ENCODE results near the gene CIB2. TPM values are rescaled to one million over a fixed set of nuclear protein-coding genes. Genes with fewer than 3 reads are reported as not detected.

Gene CIB2
- total and polyA plus RNA-seq, 8 donors = 1.5 to 5.1 (median 3.8) TPM

- TF ChIP-seq CTCF (IDR thresholded peaks at IDR 0.05) = no peak
- peak overlapping the region in 1 of 4 donors; percentile 21 for H3K27ac ChIP-seq
- ATAC-seq (peak in 1 of 4 donors; percentile 21), DNase-seq (no peak), FAIRE-seq (no peak)
- peaks cover 0 to 8% (median 0%) of the 10 kb centered on the region in 3 donors for H3K4me1 ChIP-seq
- no peaks in the 10 kb centered on the region for H3K27me3 ChIP-seq
- no peaks in the 10 kb centered on the region for H3K9me3 ChIP-seq
- H3K36me3 ChIP-seq = no peaks in the 10 kb centered on the region
- 72 to 85% methylated on average over 2 of the region's 2 CpGs for whole genome bisulfite sequencing, 2 donors
- intact Hi-C loops (cut with DNase I) = no loop called here
- no peak overlapping the region for H3K4me3 ChIP-seq
Measured at GRCh38 chr15:78133801-78134200, 2.6 kb upstream of the CIB2 start.

GRCh38 chr15:78130466-78131294 is 565 bp downstream of the CIB2 start:
- TF ChIP-seq CTCF (IDR thresholded peaks at IDR 0.05) = no peak
- no peaks in the 10 kb centered on the region for H3K9me3 ChIP-seq
- H3K36me3 ChIP-seq = no peaks in the 10 kb centered on the region
- H3K27me3 ChIP-seq = no peaks in the 10 kb centered on the region
- peak overlapping the region in 2 of 4 donors; percentile 17 to 67 for H3K27ac ChIP-seq
- FAIRE-seq = no peak
- ATAC-seq = peak in 2 of 4 donors; percentile 4 to 7
- peak in 1 of 6 donors; percentile 21 for DNase-seq
- WGBS, 2 donors = 30 to 42% methylated on average over 34 to 51 of the region's 51 CpGs
- H3K4me1 ChIP-seq = peaks cover 0 to 8% (median 0%) of the 10 kb centered on the region in 3 donors
- intact Hi-C loops (cut with DNase I) = no loop called here
- peak overlapping the region; percentile 56 to 84 (median 76) for H3K4me3 ChIP-seq

GRCh38 chr15:78129751-78130287 is 1.4 kb downstream of the CIB2 start:
- intact Hi-C loops (cut with DNase I) = loop anchor here in 1 of 3 donors (10.0 kb wide), 1 partner anchor 65 kb away; no protein-coding TSS in a partner anchor
- Histone ChIP-seq H3K4me1 (peaks cover 0 to 8% (median 0%) of the 10 kb centered on the region in 3 donors), H3K36me3 (no peaks in the 10 kb centered on the region), H3K9me3 (no peaks in the 10 kb centered on the region), H3K27ac (no peak overlapping the region), H3K4me3 (no peak overlapping the region), H3K27me3 (no peaks in the 10 kb centered on the region)
- no peak for DNase-seq
- ATAC-seq = no peak
- no peak for FAIRE-seq
- no peak for TF ChIP-seq CTCF (IDR thresholded peaks at IDR 0.05)
- 84% methylated on average over 5 of the region's 5 CpGs for WGBS, 2 donors

GRCh38 chr15:78129077-78129750 is 2.0 kb downstream of the CIB2 start:
- peaks cover 0 to 8% (median 0%) of the 10 kb centered on the region in 3 donors for H3K4me1 ChIP-seq
- H3K36me3 ChIP-seq = no peaks in the 10 kb centered on the region
- intact Hi-C loops (cut with DNase I) = loop anchor here in 1 of 3 donors (10.0 kb wide), 1 partner anchor 66 kb away; no protein-coding TSS in a partner anchor
- no peaks in the 10 kb centered on the region for H3K9me3 ChIP-seq
- WGBS, 2 donors = 45 to 58% methylated on average over 7 to 8 of the region's 8 CpGs
- no peak for TF ChIP-seq CTCF (IDR thresholded peaks at IDR 0.05)
- H3K27me3 ChIP-seq = no peaks in the 10 kb centered on the region
- FAIRE-seq (no peak), ATAC-seq (no peak), DNase-seq (peak in 1 of 6 donors; percentile 34)
- no peak overlapping the region for H3K27ac ChIP-seq
- H3K4me3 ChIP-seq = no peak overlapping the region
